Erythroblast (primary cell): ENCODE results near the gene PRMT7.

Experiments used
- GATA1 ChIP-seq: IDR thresholded peaks from 2 replicates; pipeline ENCODE4 v1.6.1; 2011; ENCODE audit warnings: low read depth, mild to moderate bottlenecking, control low read depth, low read length, moderate library complexity
- POLR2A ChIP-seq: IDR thresholded peaks from 2 replicates; pipeline ENCODE4 v1.6.1; 2011; ENCODE audit warnings: mild to moderate bottlenecking, low read length

- no peak for TF ChIP-seq POLR2A
- TF ChIP-seq GATA1: no peak
Observed at GRCh38 chr16:68377667-68378393, 67.0 kb downstream of the PRMT7 start.
